ENCODE results near the gene TMEM156.
"Not testable (repeated sequence)": the region's sequence is repeated elsewhere in the genome, so short reads cannot be mapped to it uniquely, and the experiment has no call there.

The TMEM156 gene

DNA sequence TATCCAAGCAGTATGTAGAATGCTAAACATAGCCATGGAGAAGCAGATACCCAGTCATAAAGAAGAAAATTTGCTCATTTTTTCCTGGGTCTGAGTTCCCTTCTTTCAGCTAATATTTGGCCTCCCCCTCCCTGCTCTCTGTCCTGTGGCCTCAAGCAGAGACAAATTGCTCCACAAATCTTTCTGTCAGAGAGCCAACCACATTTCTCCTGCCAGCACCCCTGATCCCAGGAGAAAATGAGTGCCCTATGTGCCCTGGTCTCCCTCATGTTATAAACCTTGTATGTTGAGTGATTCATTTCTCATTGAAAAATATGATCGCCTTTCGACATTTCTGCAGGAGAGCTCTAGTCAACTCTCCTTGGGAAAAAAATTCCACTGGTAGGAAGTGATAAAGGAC, 82.0 kb downstream of the TMEM156 start:
- Histone ChIP-seq H3K9me3 (ENCODE audit: control insufficient read depth in 1 of 2, low read length in 2 of 2) (no peaks in the 10 kb centered on the region), H3K9ac (ENCODE audit: low read depth in 1 of 2, low read length in 2 of 2) (no peak overlapping the region), H3K27me3 (ENCODE audit: control insufficient read depth in 1 of 2, insufficient read depth in 2 of 2, low read length in 2 of 2) (no peaks in the 10 kb centered on the region), H3K4me1 (ENCODE audit: control insufficient read depth in 1 of 2, insufficient read depth in 2 of 2, low read length in 2 of 2) (peaks cover 0 to 18% of the 10 kb centered on the region in 2 donors), H3K36me3 (ENCODE audit: control insufficient read depth in 1 of 2, insufficient read depth in 2 of 2, low read length in 2 of 2) (peaks cover under 1 to 4% of the 10 kb centered on the region in 2 donors), H3K27ac (ENCODE audit: low read depth, low read length) (no peak overlapping the region), H3K4me3 (ENCODE audit: low read depth in 1 of 2, low read length in 2 of 2) (no peak overlapping the region)

DNA sequence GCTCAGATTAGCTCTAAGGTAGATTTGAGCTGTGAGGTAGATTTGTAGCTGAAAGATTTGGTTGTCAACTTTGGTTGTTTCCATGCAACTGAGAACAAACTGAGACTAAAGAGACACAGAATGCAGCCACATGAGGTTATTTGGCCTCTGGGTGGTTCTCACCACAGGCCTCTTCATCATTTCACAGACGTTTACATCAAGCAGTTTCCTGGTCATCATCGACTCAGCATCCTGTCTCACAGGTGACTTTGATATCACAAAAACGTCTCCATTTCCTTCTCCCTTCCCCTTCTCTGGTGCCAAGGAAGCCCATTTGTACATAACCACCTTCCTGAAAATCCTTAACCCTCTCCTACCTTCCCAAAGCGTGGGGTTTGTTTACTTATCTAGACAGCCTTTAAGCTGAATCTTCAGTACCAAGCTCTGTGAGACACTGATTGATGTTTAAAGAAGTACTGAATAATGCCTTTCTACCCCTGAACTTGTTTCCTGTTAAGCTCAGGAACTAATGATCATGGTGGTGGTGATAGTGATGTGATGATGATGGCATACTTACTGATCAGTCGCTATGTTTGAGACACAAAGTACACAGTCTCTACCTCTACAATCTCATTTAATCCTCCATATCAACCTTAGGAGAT, 82.7 kb downstream of the TMEM156 start:
- Histone ChIP-seq H3K36me3 (ENCODE audit: control insufficient read depth in 1 of 2, insufficient read depth in 2 of 2, low read length in 2 of 2) (peaks cover 3 to 6% of the 10 kb centered on the region in 2 donors), H3K4me3 (ENCODE audit: low read depth in 1 of 2, low read length in 2 of 2) (no peak overlapping the region), H3K9me3 (ENCODE audit: control insufficient read depth in 1 of 2, low read length in 2 of 2) (no peaks in the 10 kb centered on the region), H3K9ac (ENCODE audit: low read depth in 1 of 2, low read length in 2 of 2) (no peak overlapping the region), H3K27me3 (ENCODE audit: control insufficient read depth in 1 of 2, insufficient read depth in 2 of 2, low read length in 2 of 2) (no peaks in the 10 kb centered on the region), H3K27ac (ENCODE audit: low read depth, low read length) (no peak overlapping the region), H3K4me1 (ENCODE audit: control insufficient read depth in 1 of 2, insufficient read depth in 2 of 2, low read length in 2 of 2) (peaks cover 0 to 18% of the 10 kb centered on the region in 2 donors)

DNA sequence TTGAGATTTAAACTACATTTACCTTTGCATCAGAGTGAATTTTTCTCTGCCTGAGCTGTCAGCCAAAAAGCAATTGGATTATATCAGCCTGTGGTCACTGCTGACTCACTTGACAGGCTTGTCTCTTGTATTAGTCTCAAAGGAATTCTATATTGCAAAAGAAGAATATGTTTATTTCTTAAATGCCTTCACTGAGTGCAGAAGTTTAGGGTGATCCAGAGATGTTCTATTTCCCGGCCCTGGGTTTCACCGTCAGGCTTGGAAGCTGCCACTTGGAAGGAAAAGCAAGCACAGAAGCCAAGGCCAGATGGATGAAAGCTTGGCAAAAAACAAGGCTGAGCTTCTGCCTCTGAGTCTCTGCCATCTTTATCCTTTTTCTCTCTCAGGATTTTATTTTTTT, 83.7 kb downstream of the TMEM156 start:
- Histone ChIP-seq H3K9me3 (ENCODE audit: control insufficient read depth in 1 of 2, low read length in 2 of 2) (no peaks in the 10 kb centered on the region), H3K27ac (ENCODE audit: low read depth, low read length) (no peak overlapping the region)

DNA sequence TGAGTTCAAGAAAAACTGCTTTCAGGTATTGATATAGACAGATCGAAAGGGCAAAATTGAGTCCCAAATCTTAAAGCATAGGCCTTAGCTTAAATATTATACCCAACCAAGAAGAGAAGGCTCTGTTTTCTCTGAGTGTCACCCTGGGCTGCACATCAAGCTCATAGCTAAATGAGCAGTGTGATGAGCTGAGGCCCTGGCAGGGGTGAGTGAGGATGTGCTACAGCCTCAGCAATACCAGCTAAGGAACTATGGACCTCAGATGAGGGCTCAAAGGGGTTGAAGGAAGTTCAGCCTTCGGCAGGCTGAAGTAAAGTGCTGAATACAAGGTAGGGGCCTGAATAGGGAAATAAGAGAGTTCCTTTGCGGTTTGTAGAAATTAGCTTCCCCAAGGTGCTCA, 85.3 kb downstream of the TMEM156 start:
- peaks cover 3 to 28% of the 10 kb centered on the region in 2 donors for H3K36me3 ChIP-seq (ENCODE audit: control insufficient read depth in 1 of 2, insufficient read depth in 2 of 2, low read length in 2 of 2)
- no peaks in the 10 kb centered on the region for H3K27me3 ChIP-seq (ENCODE audit: control insufficient read depth in 1 of 2, insufficient read depth in 2 of 2, low read length in 2 of 2)
- H3K9ac ChIP-seq (ENCODE audit: low read depth in 1 of 2, low read length in 2 of 2): no peak overlapping the region
- no peak overlapping the region for H3K4me3 ChIP-seq (ENCODE audit: low read depth in 1 of 2, low read length in 2 of 2)
- no peak overlapping the region for H3K27ac ChIP-seq (ENCODE audit: low read depth, low read length)
- peaks cover 0 to 18% of the 10 kb centered on the region in 2 donors for H3K4me1 ChIP-seq (ENCODE audit: control insufficient read depth in 1 of 2, insufficient read depth in 2 of 2, low read length in 2 of 2)
- H3K9me3 ChIP-seq (ENCODE audit: control insufficient read depth in 1 of 2, low read length in 2 of 2): no peaks in the 10 kb centered on the region

More for the DNA sequence above, 83.7 kb downstream of the TMEM156 start:
- Histone ChIP-seq H3K27me3 (ENCODE audit: control insufficient read depth in 1 of 2, insufficient read depth in 2 of 2, low read length in 2 of 2) (no peaks in the 10 kb centered on the region), H3K9ac (ENCODE audit: low read depth in 1 of 2, low read length in 2 of 2) (no peak overlapping the region), H3K4me1 (ENCODE audit: control insufficient read depth in 1 of 2, insufficient read depth in 2 of 2, low read length in 2 of 2) (peaks cover 0 to 18% of the 10 kb centered on the region in 2 donors), H3K36me3 (ENCODE audit: control insufficient read depth in 1 of 2, insufficient read depth in 2 of 2, low read length in 2 of 2) (peaks cover 3 to 13% of the 10 kb centered on the region in 2 donors), H3K4me3 (ENCODE audit: low read depth in 1 of 2, low read length in 2 of 2) (no peak overlapping the region)

DNA sequence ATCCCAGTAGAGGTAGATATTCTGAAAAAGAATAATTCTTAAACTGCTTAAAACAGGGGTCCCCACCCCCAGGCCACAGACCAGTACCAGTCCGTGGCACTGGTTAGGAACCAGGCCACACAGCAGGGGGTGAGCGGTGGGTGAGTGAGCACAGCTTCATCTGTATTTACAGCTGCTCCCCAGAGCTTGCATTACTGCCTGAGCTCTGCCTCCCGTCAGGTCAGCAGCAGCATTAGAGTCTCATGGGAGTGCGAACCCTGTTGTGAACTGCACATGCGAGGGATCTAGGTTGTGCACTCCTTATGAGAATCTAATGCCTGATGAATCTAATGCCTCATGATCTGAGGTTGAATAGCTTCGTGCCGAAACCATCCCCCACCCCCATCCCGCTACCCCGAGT, 87.8 kb downstream of the TMEM156 start:
- H3K36me3 ChIP-seq (ENCODE audit: control insufficient read depth in 1 of 2, insufficient read depth in 2 of 2, low read length in 2 of 2): peaks cover 6 to 46% of the 10 kb centered on the region in 2 donors
- H3K4me1 ChIP-seq (ENCODE audit: control insufficient read depth in 1 of 2, insufficient read depth in 2 of 2, low read length in 2 of 2): peaks cover 0 to 3% of the 10 kb centered on the region in 2 donors
- H3K4me3 ChIP-seq (ENCODE audit: low read depth in 1 of 2, low read length in 2 of 2): no peak overlapping the region
- H3K9me3 ChIP-seq (ENCODE audit: control insufficient read depth in 1 of 2, low read length in 2 of 2): no peaks in the 10 kb centered on the region
- no peak overlapping the region for H3K9ac ChIP-seq (ENCODE audit: low read depth in 1 of 2, low read length in 2 of 2)
- H3K27me3 ChIP-seq (ENCODE audit: control insufficient read depth in 1 of 2, insufficient read depth in 2 of 2, low read length in 2 of 2): no peaks in the 10 kb centered on the region
- H3K27ac ChIP-seq (ENCODE audit: low read depth, low read length): no peak overlapping the region

DNA sequence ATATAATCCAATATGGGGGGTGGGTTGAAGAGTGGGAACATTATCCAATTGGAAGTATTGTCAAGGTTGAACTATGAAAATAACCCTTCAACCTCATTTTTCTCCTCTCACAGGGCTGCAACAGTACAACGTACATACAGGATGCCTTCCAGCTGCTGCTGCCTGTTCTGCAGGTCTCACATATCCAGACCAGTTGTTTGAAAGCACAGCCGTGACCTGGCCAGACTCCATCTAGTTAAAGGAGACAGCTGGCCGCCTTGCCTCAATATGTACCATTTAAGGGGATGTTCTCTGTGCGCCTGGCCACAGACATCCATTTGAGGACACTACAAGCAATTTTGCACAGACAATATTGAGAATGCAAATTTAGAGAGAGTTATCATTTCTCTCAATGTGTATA, 88.9 kb downstream of the TMEM156 start:
- H3K27me3 ChIP-seq (ENCODE audit: control insufficient read depth in 1 of 2, insufficient read depth in 2 of 2, low read length in 2 of 2): no peaks in the 10 kb centered on the region
- peaks cover 6 to 57% of the 10 kb centered on the region in 2 donors for H3K36me3 ChIP-seq (ENCODE audit: control insufficient read depth in 1 of 2, insufficient read depth in 2 of 2, low read length in 2 of 2)
- H3K4me3 ChIP-seq (ENCODE audit: low read depth in 1 of 2, low read length in 2 of 2): no peak overlapping the region
- no peak overlapping the region for H3K27ac ChIP-seq (ENCODE audit: low read depth, low read length)
- H3K9ac ChIP-seq (ENCODE audit: low read depth in 1 of 2, low read length in 2 of 2): no peak overlapping the region
- no peaks in the 10 kb centered on the region for H3K4me1 ChIP-seq (ENCODE audit: control insufficient read depth in 1 of 2, insufficient read depth in 2 of 2, low read length in 2 of 2)
- no peaks in the 10 kb centered on the region for H3K9me3 ChIP-seq (ENCODE audit: control insufficient read depth in 1 of 2, low read length in 2 of 2)

DNA sequence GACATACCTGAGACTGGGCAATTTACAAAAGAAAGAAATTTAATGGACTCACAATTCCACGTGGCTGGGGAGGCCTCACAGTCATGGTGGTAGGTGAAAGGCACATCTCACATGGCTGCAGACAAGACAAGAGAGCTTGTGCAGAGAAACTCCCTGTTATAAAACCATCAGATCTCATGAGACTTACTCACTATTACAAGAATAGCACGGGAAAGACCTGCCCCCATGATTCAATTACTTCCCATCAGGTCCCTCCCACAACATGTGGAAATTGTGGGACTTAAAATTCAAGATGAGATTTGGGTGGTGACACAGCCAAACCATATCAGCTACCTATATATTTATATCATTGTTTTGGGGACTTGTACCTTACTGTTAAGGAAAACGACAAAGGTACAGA, 90.3 kb downstream of the TMEM156 start:
- not testable (repeated sequence) for H3K4me3 ChIP-seq (ENCODE audit: low read depth in 1 of 2, low read length in 2 of 2); H3K4me1 ChIP-seq (ENCODE audit: control insufficient read depth in 1 of 2, insufficient read depth in 2 of 2, low read length in 2 of 2); H3K9me3 ChIP-seq (ENCODE audit: control insufficient read depth in 1 of 2, low read length in 2 of 2); H3K9ac ChIP-seq (ENCODE audit: low read depth in 1 of 2, low read length in 2 of 2); H3K27ac ChIP-seq (ENCODE audit: low read depth, low read length); H3K27me3 ChIP-seq (ENCODE audit: control insufficient read depth in 1 of 2, insufficient read depth in 2 of 2, low read length in 2 of 2)
- H3K36me3 ChIP-seq (ENCODE audit: control insufficient read depth in 1 of 2, insufficient read depth in 2 of 2, low read length in 2 of 2): peaks cover 9 to 69% of the 10 kb centered on the region in 2 donors

DNA sequence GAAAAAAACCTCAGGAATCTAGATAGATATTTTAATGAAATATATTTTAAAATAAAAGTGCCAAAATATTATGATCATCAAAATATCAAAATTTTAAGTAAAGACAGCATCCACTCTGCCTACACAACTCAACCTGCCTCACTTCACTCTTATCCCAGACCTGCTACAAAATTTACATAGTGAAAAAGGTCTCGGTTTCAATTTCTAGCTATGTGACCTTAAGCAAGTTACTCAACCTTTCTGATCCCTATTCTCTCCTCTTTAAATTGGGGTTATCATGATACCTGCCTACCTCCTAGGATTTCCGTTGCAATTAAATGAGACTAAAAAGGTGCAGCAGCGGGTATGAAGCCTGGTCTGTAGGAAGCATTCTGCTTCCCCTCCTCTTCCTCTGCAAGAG, 91.7 kb downstream of the TMEM156 start:
- H3K4me1 ChIP-seq (ENCODE audit: control insufficient read depth in 1 of 2, insufficient read depth in 2 of 2, low read length in 2 of 2): no peaks in the 10 kb centered on the region
- H3K9me3 ChIP-seq (ENCODE audit: control insufficient read depth in 1 of 2, low read length in 2 of 2): no peaks in the 10 kb centered on the region
- H3K27me3 ChIP-seq (ENCODE audit: control insufficient read depth in 1 of 2, insufficient read depth in 2 of 2, low read length in 2 of 2): no peaks in the 10 kb centered on the region
- H3K4me3 ChIP-seq (ENCODE audit: low read depth in 1 of 2, low read length in 2 of 2): no peak overlapping the region
- no peak overlapping the region for H3K27ac ChIP-seq (ENCODE audit: low read depth, low read length)
- no peak overlapping the region for H3K9ac ChIP-seq (ENCODE audit: low read depth in 1 of 2, low read length in 2 of 2)
- peaks cover 9 to 77% of the 10 kb centered on the region in 2 donors for H3K36me3 ChIP-seq (ENCODE audit: control insufficient read depth in 1 of 2, insufficient read depth in 2 of 2, low read length in 2 of 2)

DNA sequence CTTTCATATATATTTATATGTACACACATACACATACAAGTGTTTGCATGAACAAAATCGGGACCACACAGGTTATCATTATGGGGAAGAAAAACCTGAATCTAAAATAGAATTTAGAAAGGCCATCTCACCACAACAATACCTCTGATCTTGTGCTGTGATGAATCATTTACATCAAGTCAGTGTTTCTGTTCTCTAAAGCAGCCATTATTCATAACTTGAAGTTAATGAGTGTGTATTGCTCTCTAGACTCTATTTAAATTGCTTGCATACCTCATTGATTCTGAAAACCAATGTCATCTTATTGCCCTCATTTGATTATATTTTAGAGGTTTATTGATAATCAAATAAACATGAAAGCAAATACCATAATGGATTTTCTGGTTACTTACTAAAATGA, 93.0 kb downstream of the TMEM156 start:
- H3K27me3 ChIP-seq (ENCODE audit: control insufficient read depth in 1 of 2, insufficient read depth in 2 of 2, low read length in 2 of 2): no peaks in the 10 kb centered on the region
- H3K36me3 ChIP-seq (ENCODE audit: control insufficient read depth in 1 of 2, insufficient read depth in 2 of 2, low read length in 2 of 2): peaks cover 6 to 74% of the 10 kb centered on the region in 2 donors
- no peak overlapping the region for H3K9ac ChIP-seq (ENCODE audit: low read depth in 1 of 2, low read length in 2 of 2)
- no peak overlapping the region for H3K4me3 ChIP-seq (ENCODE audit: low read depth in 1 of 2, low read length in 2 of 2)
- H3K4me1 ChIP-seq (ENCODE audit: control insufficient read depth in 1 of 2, insufficient read depth in 2 of 2, low read length in 2 of 2): no peaks in the 10 kb centered on the region
- no peaks in the 10 kb centered on the region for H3K9me3 ChIP-seq (ENCODE audit: control insufficient read depth in 1 of 2, low read length in 2 of 2)
- H3K27ac ChIP-seq (ENCODE audit: low read depth, low read length): no peak overlapping the region

DNA sequence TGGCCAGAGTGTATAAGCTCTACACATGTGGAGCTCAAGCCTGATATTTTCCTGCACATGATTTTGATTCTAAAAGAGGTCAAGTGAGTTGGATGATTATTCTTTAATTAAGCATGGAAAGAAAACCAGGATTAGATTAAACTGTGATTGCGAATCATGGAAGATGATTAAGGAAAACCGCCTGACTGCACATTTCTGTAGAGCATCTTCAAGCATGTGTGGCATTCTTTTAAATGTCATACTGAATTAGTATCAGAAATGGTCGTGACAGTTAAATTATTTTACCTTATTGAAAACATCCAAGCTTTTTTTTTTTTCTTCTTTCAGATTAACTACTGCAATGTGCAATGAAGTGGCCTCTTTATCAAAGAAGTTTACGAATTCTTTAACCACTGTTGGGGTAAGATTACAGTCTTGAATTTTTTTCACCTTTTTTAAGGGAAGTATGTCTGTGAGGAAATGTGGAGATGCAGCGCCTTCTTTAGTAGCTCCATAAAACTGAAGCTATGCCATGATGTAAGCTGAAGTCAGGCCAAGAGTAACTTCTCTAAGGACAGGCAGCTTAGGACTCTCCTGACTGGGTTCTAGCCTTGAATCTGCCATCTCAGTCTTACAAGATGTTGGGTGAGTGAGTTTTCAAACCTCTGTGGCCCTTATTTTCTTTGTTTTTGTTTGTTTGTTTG, 96.7 kb downstream of the TMEM156 start:
- H3K9me3 ChIP-seq (ENCODE audit: control insufficient read depth in 1 of 2, low read length in 2 of 2): no peaks in the 10 kb centered on the region
- peaks cover 15 to 79% of the 10 kb centered on the region in 2 donors for H3K36me3 ChIP-seq (ENCODE audit: control insufficient read depth in 1 of 2, insufficient read depth in 2 of 2, low read length in 2 of 2)
- no peaks in the 10 kb centered on the region for H3K4me1 ChIP-seq (ENCODE audit: control insufficient read depth in 1 of 2, insufficient read depth in 2 of 2, low read length in 2 of 2)

More for the DNA sequence above, 96.7 kb downstream of the TMEM156 start:
- no peak overlapping the region for H3K4me3 ChIP-seq (ENCODE audit: low read depth in 1 of 2, low read length in 2 of 2)
- no peak overlapping the region for H3K9ac ChIP-seq (ENCODE audit: low read depth in 1 of 2, low read length in 2 of 2)
- no peaks in the 10 kb centered on the region for H3K27me3 ChIP-seq (ENCODE audit: control insufficient read depth in 1 of 2, insufficient read depth in 2 of 2, low read length in 2 of 2)
- H3K27ac ChIP-seq (ENCODE audit: low read depth, low read length): no peak overlapping the region
